ENCODE data around the gene ATP6V1F.

- no peak for TF ChIP-seq EZH2 (IDR thresholded peaks at IDR 0.05; ENCODE audit: borderline replicate concordance, low read length)
- TF ChIP-seq, protein P1, sequence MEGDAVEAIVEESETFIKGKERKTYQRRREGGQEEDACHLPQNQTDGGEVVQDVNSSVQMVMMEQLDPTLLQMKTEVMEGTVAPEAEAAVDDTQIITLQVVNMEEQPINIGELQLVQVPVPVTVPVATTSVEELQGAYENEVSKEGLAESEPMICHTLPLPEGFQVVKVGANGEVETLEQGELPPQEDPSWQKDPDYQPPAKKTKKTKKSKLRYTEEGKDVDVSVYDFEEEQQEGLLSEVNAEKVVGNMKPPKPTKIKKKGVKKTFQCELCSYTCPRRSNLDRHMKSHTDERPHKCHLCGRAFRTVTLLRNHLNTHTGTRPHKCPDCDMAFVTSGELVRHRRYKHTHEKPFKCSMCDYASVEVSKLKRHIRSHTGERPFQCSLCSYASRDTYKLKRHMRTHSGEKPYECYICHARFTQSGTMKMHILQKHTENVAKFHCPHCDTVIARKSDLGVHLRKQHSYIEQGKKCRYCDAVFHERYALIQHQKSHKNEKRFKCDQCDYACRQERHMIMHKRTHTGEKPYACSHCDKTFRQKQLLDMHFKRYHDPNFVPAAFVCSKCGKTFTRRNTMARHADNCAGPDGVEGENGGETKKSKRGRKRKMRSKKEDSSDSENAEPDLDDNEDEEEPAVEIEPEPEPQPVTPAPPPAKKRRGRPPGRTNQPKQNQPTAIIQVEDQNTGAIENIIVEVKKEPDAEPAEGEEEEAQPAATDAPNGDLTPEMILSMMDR (IDR thresholded peaks at IDR 0.05; ENCODE audit: low read length) = no peak
Observed at GRCh38 chr7:128903621-128904361, 41.1 kb downstream of the ATP6V1F start.

Measured in OCI-LY1 (cell line).